ENCODE results near the gene CALHM6. TPM values are rescaled to one million over a fixed set of nuclear protein-coding genes. Genes with fewer than 3 reads are reported as not detected.
"Not testable (repeated sequence)": the region's sequence is repeated elsewhere in the genome, so short reads cannot be mapped to it uniquely, and the experiment has no call there.

The CALHM6 gene
- polyA plus RNA-seq, 1 experiment, result 0.75 TPM

GRCh38 chr6:116483616-116484015 is 22.4 kb downstream of the CALHM6 start:
- no peak for TF ChIP-seq CTCF (IDR thresholded peaks at IDR 0.05; ENCODE audit: insufficient read depth, low read depth, low read length)
- Histone ChIP-seq H3K36me3 (ENCODE audit: control insufficient read depth, insufficient read depth, low read length) (no peaks in the 10 kb centered on the region), H3K27me3 (ENCODE audit: control insufficient read depth, insufficient read depth, low read length) (no peaks in the 10 kb centered on the region; the same call in 1 of the 2 replicates), H3K4me3 (ENCODE audit: low read depth, low read length) (no peak overlapping the region)
- CTCF ChIA-PET, result interaction anchor here (0.8 kb wide), 1 partner anchor 19 kb away, joined by 3 read pairs; no protein-coding TSS in a partner anchor
- POLR2A ChIA-PET, result no interaction called here
- no peak for DNase-seq (ENCODE audit: low read depth)

DNA sequence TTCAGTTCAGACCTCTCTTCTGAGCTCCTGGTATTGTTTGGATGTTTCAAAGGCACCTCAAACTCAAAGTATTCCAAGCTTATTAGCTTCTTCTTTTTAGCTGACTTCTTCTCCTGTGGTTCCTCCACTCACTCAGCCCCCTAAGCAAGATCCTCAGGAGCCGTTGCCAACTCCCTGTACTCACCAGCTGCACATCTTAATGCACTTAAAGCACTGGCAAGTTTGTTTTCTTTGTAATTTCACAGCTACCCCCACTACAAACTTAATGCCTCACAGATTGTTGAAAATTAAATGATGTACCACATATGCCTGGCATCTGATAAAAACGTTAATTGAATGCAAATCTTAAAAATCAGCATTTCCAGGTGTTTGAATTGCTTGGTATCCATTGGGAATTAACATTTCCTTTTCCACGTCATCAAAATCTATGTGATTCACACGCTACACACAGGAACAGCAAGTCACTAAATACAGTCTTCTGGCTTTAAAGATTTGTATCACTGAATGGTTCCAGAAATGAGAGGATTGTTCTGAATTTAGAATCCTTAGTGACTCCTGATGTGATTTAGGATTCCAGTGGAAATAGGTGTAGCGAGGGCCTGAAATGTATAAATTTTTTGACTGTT is 24.5 kb downstream of the CALHM6 start:
- ChIA-PET POLR2A (interaction anchor here (0.5 kb wide), 1 partner anchor 38 kb away, joined by 3 read pairs; no protein-coding TSS in a partner anchor), CTCF (no interaction called here)
- no peak for DNase-seq (ENCODE audit: low read depth)
- H3K27me3 ChIP-seq (ENCODE audit: control insufficient read depth, insufficient read depth, low read length), result no peaks in the 10 kb centered on the region; the same call in 1 of the 2 replicates
- no peaks in the 10 kb centered on the region for H3K36me3 ChIP-seq (ENCODE audit: control insufficient read depth, insufficient read depth, low read length)
- no peak overlapping the region for H3K4me3 ChIP-seq (ENCODE audit: low read depth, low read length)
- TF ChIP-seq CTCF (IDR thresholded peaks at IDR 0.05; ENCODE audit: insufficient read depth, low read depth, low read length), result no peak

GRCh38 chr6:116491610-116492330 is 30.6 kb downstream of the CALHM6 start:
- POLR2A ChIA-PET, result no interaction called here
- DNase-seq (ENCODE audit: low read depth), result no peak
- no peak for TF ChIP-seq CTCF (IDR thresholded peaks at IDR 0.05; ENCODE audit: insufficient read depth, low read depth, low read length)
- Histone ChIP-seq H3K36me3 (ENCODE audit: control insufficient read depth, insufficient read depth, low read length) (no peaks in the 10 kb centered on the region), H3K4me3 (ENCODE audit: low read depth, low read length) (no peak overlapping the region), H3K27me3 (ENCODE audit: control insufficient read depth, insufficient read depth, low read length) (no peaks in the 10 kb centered on the region)
- CTCF ChIA-PET, result no interaction called here

- ChIA-PET POLR2A (no interaction called here), CTCF (no interaction called here)
- Histone ChIP-seq H3K36me3 (ENCODE audit: control insufficient read depth, insufficient read depth, low read length) (no peaks in the 10 kb centered on the region), H3K4me3 (ENCODE audit: low read depth, low read length) (no peak overlapping the region), H3K27me3 (ENCODE audit: control insufficient read depth, insufficient read depth, low read length) (no peaks in the 10 kb centered on the region)
- no peak for DNase-seq (ENCODE audit: low read depth)
- TF ChIP-seq CTCF (IDR thresholded peaks at IDR 0.05; ENCODE audit: insufficient read depth, low read depth, low read length), result no peak
Measured at GRCh38 chr6:116492331-116493067, 31.3 kb downstream of the CALHM6 start.

DNA sequence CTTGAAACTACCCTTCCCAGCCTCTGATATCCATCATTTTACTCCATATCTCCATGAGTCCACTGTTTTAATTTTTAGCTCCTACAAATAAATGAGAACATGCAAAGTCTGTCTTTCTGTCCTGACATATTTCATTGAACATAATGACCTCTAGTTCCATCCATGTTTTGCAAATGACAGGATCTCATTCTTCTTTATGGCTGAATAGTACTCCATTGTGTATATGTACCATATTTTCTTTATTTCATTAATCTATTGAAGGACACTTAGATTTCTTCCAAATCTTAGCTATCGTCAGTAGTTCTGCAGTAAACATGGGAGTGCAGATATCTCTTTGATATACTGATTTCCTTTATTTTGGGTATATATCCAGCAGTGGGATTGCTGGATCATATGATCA is 34.0 kb downstream of the CALHM6 start:
- H3K4me3 ChIP-seq (ENCODE audit: low read depth, low read length), result not testable (repeated sequence)

More for the DNA sequence above, 34.0 kb downstream of the CALHM6 start:
- DNase-seq (ENCODE audit: low read depth); H3K27me3 ChIP-seq (ENCODE audit: control insufficient read depth, insufficient read depth, low read length); POLR2A ChIA-PET; H3K36me3 ChIP-seq (ENCODE audit: control insufficient read depth, insufficient read depth, low read length): not testable (repeated sequence)
- CTCF ChIA-PET, result interaction anchor here (0.6 to 2.2 kb wide), 3 partner anchors 16 to 1036 kb away, joined by 3 to 9 read pairs (median 6); partner anchors contain the start of gene CALHM5

Data from BJ (cell line).